Erythroblast (primary cell): ENCODE measurements around the gene TNFSF8.

ENCODE experiments used
- GATA1 ChIP-seq: IDR thresholded peaks from 2 replicates; pipeline ENCODE4 v1.6.1; 2011; ENCODE audit warnings: low read depth, mild to moderate bottlenecking, control low read depth, low read length, moderate library complexity
- POLR2A ChIP-seq: IDR thresholded peaks from 2 replicates; pipeline ENCODE4 v1.6.1; 2011; ENCODE audit warnings: mild to moderate bottlenecking, low read length

- TF ChIP-seq POLR2A (no peak), GATA1 (no peak)
Measured at GRCh38 chr9:114937516-114937915, 7.1 kb upstream of the TNFSF8 start.
